Measurements from ENCODE around the gene PTGS1.
"Not testable (repeated sequence)": the region's sequence is repeated elsewhere in the genome, so short reads cannot be mapped to it uniquely, and the experiment has no call there.

PTGS1 gene

DNA sequence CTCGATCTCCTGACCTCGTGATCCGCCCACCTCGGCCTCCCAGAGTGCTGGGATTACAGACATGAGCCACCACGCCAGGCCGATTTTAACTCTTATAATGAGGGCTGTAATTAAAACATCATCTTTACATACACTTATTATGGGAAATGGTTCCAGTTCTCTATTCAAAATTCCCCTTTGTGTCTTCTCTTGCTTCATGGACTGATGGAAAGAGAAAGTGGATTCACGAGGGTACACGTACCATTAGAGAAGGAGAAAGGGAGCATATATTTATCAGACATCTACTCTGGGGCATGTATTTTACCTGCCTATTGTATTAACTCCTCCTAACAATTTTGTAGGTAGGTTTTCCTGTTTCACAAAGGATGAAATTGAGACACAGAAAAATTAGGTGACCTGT lies 31.1 kb downstream of the PTGS1 start:
- no peak for DNase-seq

DNA sequence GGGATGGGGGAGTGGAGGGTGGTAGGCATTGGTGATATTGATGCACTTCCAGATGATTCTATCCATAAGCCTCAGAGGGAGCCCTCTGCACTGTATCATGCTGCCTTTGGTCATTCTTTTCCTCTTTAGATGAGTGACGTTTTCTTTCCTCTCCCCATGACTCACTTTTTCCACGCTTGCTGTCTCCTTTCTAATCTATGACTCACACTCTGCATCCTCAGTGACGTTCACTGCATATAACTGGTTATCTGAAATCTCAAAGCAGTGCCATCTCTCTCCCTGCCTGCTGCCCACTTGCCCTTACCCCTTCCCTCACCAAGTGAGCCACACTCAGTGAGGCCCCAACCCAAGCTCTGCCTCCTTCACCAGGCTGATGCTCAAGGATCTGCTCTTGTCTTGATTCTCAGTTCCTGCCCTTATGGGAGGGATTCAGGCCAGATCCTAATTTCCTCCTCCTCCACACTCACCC lies 31.6 kb downstream of the PTGS1 start:
- no peak for DNase-seq

DNA sequence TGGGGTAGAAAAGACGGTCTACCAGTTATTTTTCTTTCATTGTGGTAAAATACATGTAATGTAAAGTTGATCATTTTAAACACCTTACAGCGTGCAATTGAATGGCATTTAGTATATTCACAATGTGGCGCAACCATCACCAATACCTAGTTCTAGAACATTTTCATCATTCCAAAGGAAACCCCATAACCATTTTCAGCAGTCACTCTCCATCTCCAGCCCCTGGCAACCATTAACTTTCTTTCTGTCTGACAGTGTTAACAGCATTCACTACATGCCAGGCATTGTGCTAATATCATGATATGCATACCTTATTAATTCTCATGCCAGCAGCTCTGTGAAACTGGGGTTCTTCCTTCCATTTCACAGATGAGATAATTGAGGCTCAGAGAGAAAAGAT lies 32.0 kb downstream of the PTGS1 start:
- DNase-seq, result no peak

DNA sequence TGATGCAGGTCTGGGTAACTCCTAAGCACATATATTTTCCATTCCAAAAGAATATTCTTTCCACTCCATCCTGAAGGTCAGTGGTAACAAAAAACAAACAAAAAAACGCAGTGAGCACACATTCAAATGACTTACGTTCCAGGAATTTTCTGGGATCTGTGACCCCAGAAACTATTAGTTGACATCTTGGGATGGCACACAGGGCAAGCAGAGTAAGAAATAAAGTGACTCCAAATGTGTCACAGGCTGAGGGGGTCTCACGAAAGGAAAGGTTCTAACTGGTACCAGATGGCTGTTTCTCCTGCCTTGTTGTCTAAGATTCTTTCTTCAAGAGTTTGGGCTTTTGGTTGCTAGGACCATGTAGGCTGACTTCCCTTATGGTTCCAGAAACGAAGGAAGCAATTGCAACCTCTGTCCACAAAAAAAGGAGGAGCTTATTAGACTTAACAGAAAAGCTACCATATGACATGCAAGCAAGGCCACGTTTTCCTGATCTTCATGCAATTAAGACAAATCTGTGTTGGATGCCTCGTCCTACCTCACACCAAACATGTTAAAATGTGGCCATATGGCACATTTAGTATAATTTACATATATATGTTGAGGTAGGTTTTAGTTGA lies 32.7 kb downstream of the PTGS1 start:
- no peak for DNase-seq

DNA sequence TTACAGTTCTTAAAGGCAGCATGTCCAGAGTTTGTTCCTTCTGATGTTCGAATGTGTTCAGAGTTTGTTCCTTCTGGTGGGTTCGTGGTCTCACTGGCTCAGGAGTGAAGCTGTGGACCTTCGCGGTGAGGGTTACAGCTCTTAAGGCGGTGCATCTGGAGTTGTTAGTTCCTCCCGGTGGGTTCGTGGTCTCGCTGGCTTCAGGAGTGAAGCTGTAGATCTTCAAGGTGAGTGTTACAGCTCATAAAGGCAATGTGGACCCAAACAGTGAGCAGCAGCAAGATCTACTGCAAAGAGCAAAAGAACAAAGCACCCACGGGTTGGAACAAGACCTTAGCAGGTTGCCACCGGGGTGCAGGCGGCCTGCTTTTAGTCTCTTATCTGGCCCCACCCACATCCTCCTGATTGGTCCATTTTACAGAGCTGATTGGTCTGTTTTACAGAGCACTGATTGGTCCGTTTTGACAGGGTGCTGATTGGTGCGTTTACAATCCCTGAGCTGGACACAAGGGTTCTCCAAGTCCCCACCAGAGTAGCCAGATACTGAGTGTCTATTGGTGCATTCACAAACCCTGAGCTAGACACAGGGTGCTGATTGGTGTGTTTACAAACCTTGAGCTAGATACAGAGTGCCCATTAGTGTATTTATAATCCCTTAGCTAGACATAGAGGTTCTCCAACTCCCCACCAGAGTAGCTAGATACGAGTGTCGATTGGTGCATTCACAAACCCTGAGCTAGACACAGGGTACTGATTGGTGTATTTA lies 34.7 kb downstream of the PTGS1 start:
- DNase-seq, result not testable (repeated sequence)

DNA sequence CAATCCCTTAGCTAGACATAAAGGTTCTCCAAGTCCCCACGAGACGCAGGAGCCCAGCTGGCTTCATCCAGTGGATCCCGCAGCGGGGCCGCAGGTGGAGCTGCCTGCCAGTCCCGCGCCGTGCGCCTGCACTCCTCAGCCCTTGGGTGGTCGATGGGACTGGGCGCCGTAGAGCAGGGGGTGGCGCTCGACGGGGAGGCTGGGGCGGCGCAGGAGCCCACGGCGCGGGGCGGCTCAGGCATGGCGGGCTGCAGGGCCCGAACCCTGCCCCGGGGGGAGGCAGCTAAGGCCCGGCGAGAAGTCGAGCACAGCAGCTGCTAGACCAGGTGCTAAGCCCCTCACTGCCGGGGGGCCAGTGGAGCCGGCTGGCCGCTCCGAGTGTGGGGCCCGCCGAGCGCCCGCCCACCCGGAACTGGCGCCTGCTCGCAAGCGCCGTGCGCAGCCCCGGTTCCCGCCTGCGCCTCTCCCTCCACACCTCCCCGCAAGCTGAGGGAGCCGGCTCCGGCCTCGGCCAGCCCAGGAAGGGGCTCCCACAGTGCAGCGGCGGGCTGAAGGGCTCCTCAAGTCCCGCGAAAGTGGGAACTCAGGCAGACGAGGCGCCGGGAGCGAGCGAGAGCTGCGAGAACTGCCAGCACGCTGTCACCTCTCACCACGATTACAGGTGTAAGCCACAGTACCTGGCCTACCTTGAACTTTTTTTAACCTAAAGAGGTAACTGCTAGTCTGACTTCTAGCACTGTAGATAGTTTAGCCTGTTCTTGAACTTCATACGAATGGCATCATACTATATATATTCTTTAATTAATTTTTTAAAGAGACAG lies 35.5 kb downstream of the PTGS1 start:
- DNase-seq, result no peak

DNA sequence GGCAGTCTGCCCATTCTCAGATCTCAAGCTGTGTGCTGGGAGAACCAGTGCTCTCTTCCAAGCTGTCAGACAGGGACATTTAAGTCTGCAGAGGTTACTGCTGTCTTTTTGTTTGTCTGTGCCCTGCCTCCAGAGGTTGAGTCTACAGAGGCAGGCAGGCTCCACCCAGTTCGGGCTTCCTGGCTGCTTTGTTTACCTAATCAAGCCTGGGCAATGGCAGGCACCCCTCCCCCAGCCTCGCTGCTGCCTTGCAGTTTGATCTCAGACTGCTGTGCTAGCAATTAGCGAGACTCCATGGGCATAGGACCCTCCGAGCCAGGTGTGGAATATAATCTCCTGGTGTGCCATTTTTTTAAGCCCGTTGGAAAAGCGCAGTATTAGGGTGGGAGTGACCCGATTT lies 43.3 kb downstream of the PTGS1 start:
- not testable (repeated sequence) for DNase-seq

DNA sequence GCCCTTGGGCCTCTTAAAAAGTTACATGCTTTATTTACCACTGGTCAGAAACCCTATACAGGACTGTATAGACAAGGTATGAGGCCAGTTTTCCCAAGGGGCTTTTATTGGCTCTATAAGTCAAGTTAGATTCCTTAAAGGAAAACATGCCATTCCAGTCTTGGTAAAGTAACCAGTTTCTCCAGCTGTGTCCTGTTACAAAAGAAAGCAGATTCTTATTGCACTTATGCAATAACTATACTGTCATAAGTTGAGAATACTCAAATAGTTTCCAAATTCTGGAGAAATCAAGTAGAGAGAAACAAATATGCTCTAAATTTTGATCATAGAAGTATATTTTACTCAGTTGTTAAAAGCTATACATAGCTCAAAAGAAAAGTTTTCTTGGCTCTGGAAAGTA lies 47.2 kb downstream of the PTGS1 start:
- no peak for DNase-seq

DNA sequence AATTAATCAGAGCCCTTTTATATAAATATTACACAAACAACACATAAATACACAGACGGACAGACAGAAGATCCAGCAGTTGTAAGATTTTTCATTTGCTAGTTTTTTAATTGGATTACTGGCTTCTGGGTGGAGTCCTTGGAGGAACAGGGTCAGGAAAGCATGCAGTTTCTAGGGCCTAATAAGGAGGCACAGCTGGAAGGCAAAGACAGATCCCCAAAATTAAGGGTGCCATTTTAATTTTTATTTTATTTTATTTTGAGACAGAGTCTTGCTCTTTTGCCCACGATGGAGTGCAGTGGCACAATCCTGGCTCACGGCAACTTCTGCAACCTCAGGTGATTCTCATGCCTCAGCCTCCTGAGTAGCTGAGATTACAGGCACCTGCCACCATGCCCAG lies 49.5 kb downstream of the PTGS1 start:
- DNase-seq, result no peak

DNA sequence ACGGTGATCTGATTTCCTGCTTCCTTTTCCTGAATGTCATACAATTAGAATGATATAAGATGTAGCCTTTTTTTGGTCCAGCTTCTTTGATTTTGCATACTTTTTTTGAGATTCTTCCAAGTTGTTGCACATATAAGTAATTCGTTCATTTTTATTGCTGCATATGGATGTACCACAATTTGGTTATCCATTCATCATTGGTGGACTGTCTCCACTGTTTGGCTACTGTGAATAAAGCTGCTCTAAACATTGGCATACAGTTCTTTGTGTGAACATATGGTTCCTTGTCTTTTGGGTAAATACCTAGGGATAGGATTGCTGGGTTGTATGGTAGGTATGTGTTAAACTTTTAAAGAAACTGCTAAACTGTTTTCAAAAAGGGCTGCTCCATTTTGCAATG lies 54.3 kb downstream of the PTGS1 start:
- no peak for DNase-seq

DNA sequence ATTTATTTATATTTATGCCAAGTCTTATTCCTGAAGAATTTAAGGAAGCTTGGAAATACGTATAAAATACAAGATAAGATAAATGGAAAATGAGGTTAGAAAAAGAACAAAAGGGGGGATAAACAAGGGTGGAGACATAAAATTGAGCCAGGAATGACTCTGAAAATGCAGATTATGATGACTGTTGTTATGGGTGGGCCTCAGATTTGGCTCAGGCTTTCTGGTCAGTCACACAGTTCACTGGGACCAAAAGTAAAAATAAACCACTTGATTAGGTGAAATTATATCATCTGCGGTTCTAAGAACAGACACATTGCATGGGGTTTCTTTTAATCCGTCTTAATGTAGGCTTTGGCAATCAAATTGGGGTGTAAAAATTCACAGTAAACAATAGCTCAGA lies 55.9 kb downstream of the PTGS1 start:
- DNase-seq, result no peak

DNA sequence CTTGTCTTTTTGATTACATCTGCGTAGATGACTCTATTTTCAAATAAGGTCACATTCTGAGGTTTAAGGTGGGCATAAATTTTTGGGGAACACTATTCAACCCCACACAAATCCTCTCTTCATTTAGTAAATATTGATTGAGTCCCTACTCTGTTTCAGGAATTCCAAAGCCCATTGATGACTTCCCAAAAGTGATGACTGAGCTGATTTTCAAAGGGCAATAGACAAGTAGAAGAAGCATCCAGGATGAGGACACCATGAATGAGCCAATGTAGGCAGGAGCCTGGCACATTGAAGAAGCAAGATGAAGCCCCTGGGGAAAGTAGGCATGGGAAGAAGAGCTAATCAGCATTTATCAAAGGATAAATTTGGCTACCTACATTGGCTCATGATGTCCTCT lies 71.7 kb downstream of the PTGS1 start:
- no peak for DNase-seq

DNA sequence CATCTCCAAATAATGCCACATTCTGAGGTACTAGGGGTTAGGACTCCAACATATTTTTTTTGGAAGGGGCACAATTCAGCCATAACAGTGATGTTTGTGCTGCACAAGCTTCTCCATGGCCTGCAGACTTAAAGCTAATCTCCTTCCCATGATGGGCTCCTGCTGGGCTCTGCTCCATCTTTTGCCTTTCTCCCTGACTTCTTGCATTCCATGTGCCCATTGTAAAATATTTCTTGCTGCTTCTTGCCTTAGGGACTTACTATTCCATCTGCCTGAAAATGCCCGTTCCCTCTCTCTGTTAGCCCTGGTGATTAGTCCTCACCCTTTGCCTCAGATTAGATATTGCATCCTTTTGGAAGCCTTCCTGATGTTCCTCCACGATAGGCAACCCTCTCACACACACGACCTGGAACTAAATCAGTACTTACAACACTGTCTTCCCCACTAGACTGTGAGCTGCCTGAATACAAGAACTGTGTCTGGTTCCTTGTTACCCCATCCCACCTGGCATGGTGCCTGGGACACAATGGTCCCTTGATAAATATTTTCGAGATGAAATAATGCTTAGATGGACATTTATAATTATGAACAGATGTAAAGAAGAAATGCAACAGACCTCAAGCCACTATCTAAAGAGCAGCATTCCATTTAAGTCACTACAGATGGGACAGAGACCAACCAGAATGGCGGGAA lies 73.4 kb downstream of the PTGS1 start:
- DNase-seq, result no peak

Data from activated CD4-positive, alpha-beta T cell treated with anti-CD3 and anti-CD28 coated beads for 1 hour (primary cell).